Liver (tissue), 9 donors: ENCODE measurements around the gene LRRC47. TPM values are rescaled to one million over a fixed set of nuclear protein-coding genes. Genes with fewer than 3 reads are reported as not detected.
A peak's percentile ranks its signal among the peaks of the same experiment; 100 is the strongest.

Experiments used
- DNase-seq: peaks from one replicate; pipeline ENCODE4 v3.0.0-alpha.2; 2017; ENCODE audit warnings: low spot score
- H3K27ac ChIP-seq, 2 donors: one replicate each; pipeline ENCODE4 v1.7.0; 2013; ENCODE audit warnings: inconsistent platforms in 2 of 2, low read length in 2 of 2, control low read depth in 1 of 2, low read depth in 1 of 2, mild to moderate bottlenecking in 1 of 2
- H3K27me3 ChIP-seq, 4 donors: one replicate each; pipeline versions ENCODE4 v1.6.1 to v1.7.0; 2013; ENCODE audit warnings: low read length in 3 of 4, inconsistent platforms in 1 of 4, mild to moderate bottlenecking in 1 of 4, moderate library complexity in 1 of 4; ENCODE audit not compliant: control insufficient read depth in 4 of 4, insufficient read depth in 4 of 4
- H3K36me3 ChIP-seq, 4 donors: one replicate each; pipeline versions ENCODE4 v1.6.1 to v1.7.0; 2013; ENCODE audit warnings: low read length in 3 of 4, mild to moderate bottlenecking in 3 of 4, low read depth in 1 of 4, moderate library complexity in 1 of 4; ENCODE audit not compliant: control insufficient read depth in 4 of 4, insufficient read depth in 3 of 4
- H3K4me1 ChIP-seq, 4 donors: one replicate each; pipeline versions ENCODE4 v1.6.1 to v1.7.0; 2013; ENCODE audit warnings: low read length in 3 of 4, mild to moderate bottlenecking in 3 of 4, moderate library complexity in 1 of 4; ENCODE audit not compliant: control insufficient read depth in 4 of 4, insufficient read depth in 4 of 4
- H3K4me3 ChIP-seq, 3 donors: one replicate each; pipeline versions ENCODE4 v1.6.1 to v1.7.0; 2013; ENCODE audit warnings: low read length in 3 of 3, control low read depth in 1 of 3, low read depth in 1 of 3, mild to moderate bottlenecking in 1 of 3
- H3K9ac ChIP-seq, 2 donors: one replicate each; pipeline ENCODE4 v1.7.0; 2013; ENCODE audit warnings: low read length in 2 of 2, mild to moderate bottlenecking in 2 of 2, moderate library complexity in 2 of 2, control low read depth in 1 of 2, low read depth in 1 of 2
- H3K9me3 ChIP-seq, 4 donors: one replicate each; pipeline versions ENCODE4 v1.6.1 to v1.7.0; 2013; ENCODE audit warnings: low read length in 3 of 4; ENCODE audit not compliant: control insufficient read depth in 4 of 4
- CTCF ChIP-seq: fragments of 150-350 bp; IDR thresholded peaks from 2 replicates; pipeline ENCODE4 v1.5.1; 2017; ENCODE audit warnings: improper control_type of control experiment, low read depth, low read length; ENCODE audit not compliant: missing input control
- EGR1 ChIP-seq, 2 donors: IDR thresholded peaks; 2 replicates each; pipeline ENCODE4 v1.6.1; 2016 to 2018; ENCODE audit warnings: antibody characterized with exemption in 2 of 2, low read depth in 2 of 2
- FOXA1 ChIP-seq: IDR thresholded peaks from 2 replicates; pipeline ENCODE4 v1.6.1; 2016; ENCODE audit warnings: antibody characterized with exemption
- FOXA2 ChIP-seq: IDR thresholded peaks from 2 replicates; pipeline ENCODE4 v1.6.1; 2016; ENCODE audit warnings: antibody characterized with exemption
- GABPA ChIP-seq, 2 donors: IDR thresholded peaks in 1 of 2; conservative IDR thresholded peaks in 1 of 2; 2 replicates each; pipeline ENCODE4 v1.6.1; 2016; ENCODE audit warnings: antibody characterized with exemption in 2 of 2, mild to moderate bottlenecking in 1 of 2, moderate library complexity in 1 of 2
- HNF4A ChIP-seq, 2 donors: conservative IDR thresholded peaks; 2 replicates each; pipeline ENCODE4 v1.6.1; 2016; ENCODE audit warnings: antibody characterized with exemption in 2 of 2, mild to moderate bottlenecking in 2 of 2
- HNF4G ChIP-seq: IDR thresholded peaks from 2 replicates; pipeline ENCODE4 v1.6.1; 2016; ENCODE audit warnings: antibody characterized with exemption
- JUND ChIP-seq, 2 donors: IDR thresholded peaks; 2 replicates each; pipeline ENCODE4 v1.6.1; 2016; ENCODE audit warnings: antibody characterized with exemption in 2 of 2
- MAX ChIP-seq: IDR thresholded peaks from 2 replicates; pipeline ENCODE4 v1.6.1; 2016; ENCODE audit warnings: antibody characterized with exemption
- NR2F2 ChIP-seq: IDR thresholded peaks from 2 replicates; pipeline ENCODE4 v1.6.1; 2016; ENCODE audit warnings: antibody characterized with exemption
- REST ChIP-seq: IDR thresholded peaks from 2 replicates; pipeline ENCODE4 v1.6.1; 2016; ENCODE audit warnings: antibody characterized with exemption, mild to moderate bottlenecking
- RXRA ChIP-seq, 2 donors: IDR thresholded peaks; 2 replicates each; pipeline ENCODE4 v1.6.1; 2017 to 2018; ENCODE audit warnings: antibody characterized with exemption in 2 of 2, mild to moderate bottlenecking in 1 of 2
- SP1 ChIP-seq: IDR thresholded peaks from 2 replicates; pipeline ENCODE4 v1.6.1; 2018; ENCODE audit warnings: antibody characterized with exemption, mild to moderate bottlenecking
- TAF1 ChIP-seq: conservative IDR thresholded peaks from 2 replicates; pipeline ENCODE4 v1.6.1; 2016; ENCODE audit warnings: antibody characterized with exemption, mild to moderate bottlenecking
- YY1 ChIP-seq: IDR thresholded peaks from 2 replicates; pipeline ENCODE4 v1.6.1; 2016; ENCODE audit warnings: antibody characterized with exemption, mild to moderate bottlenecking
- ZBTB33 ChIP-seq: IDR thresholded peaks from 2 replicates; pipeline ENCODE4 v1.6.1; 2016; ENCODE audit warnings: antibody characterized with exemption
- WGBS: extraction: QIAGEN DNeasy Blood & Tissue Kit; methylation state at CpG from one replicate; pipeline ENCODE4 v1.1.7; 2013; 5-methylcytosine and 5-hydroxymethylcytosine counted together
- polyA plus RNA-seq, 2 donors: library from polyadenylated mRNA; stranded (reverse) in 1 of 2; unstranded in 1 of 2; fragments of 200-250 nt in 1 of 2; fragments of >200 nt in 1 of 2; fragmentation: Nextera tagmentation in 1 of 2; extraction: Ambion mirVana in 1 of 2; gene quantifications; one replicate each; pipeline versions ENCODE4 v1.2.1 to v1.2.3, GENCODE V29; 2013 to 2015
- total RNA-seq, 2 donors: library from RNA; depleted of rRNA; stranded (reverse); fragments of >200 nt; gene quantifications; one replicate each; pipeline ENCODE4 v1.2.3, GENCODE V29; 2014
- donor health status: healthy.
- donor health status: healthy.
- donor health status: healthy.
- donor health status: healthy.
- donor health status: healthy.

Gene LRRC47
- total and polyA plus RNA-seq, 4 donors = 8.7 to 23.8 (median 15.4) TPM

GRCh38 chr1:3774946-3775489 lies 21.3 kb downstream of the LRRC47 start:
- TF ChIP-seq TAF1 = no peak
- TF ChIP-seq GABPA (IDR thresholded peaks at IDR 0.05 in 1 of 2, conservative IDR thresholded peaks at IDR 0.05 in 1 of 2) = no peak
- no peak for TF ChIP-seq REST
- TF ChIP-seq HNF4A (conservative IDR thresholded peaks at IDR 0.05) = no peak
- no peak for TF ChIP-seq CTCF
- TF ChIP-seq SP1 = no peak
- TF ChIP-seq ZBTB33 = no peak
- no peak for TF ChIP-seq EGR1 (IDR thresholded peaks at IDR 0.05; ENCODE audit: low read depth in 2 of 2)
- no peak for TF ChIP-seq FOXA2
- TF ChIP-seq MAX = no peak
- no peak for TF ChIP-seq YY1
- no peak for TF ChIP-seq HNF4G
- no peak for TF ChIP-seq RXRA (IDR thresholded peaks at IDR 0.05)
- TF ChIP-seq JUND (IDR thresholded peaks at IDR 0.05) = no peak
- no peak for TF ChIP-seq NR2F2
- TF ChIP-seq FOXA1 = no peak
- Histone ChIP-seq H3K27me3 (no peaks in the 10 kb centered on the region), H3K9ac (no peak overlapping the region), H3K4me3 (no peak overlapping the region), H3K27ac (no peak overlapping the region), H3K9me3 (no peaks in the 10 kb centered on the region), H3K4me1 (peaks cover 22 to 48% (median 40%) of the 10 kb centered on the region in 4 donors), H3K36me3 (peaks cover 0 to 12% (median 6%) of the 10 kb centered on the region in 4 donors)
- 38% methylated on average over 17 of the region's 17 CpGs for WGBS
- peak; percentile 78 for DNase-seq
